ENCODE results near the gene F5.
A peak's percentile ranks its signal among the peaks of the same experiment; 100 is the strongest.
"Not testable (repeated sequence)": the region's sequence is repeated elsewhere in the genome, so short reads cannot be mapped to it uniquely, and the experiment has no call there.

The F5 gene

GRCh38 chr1:169508432-169509338 is 77.6 kb downstream of the F5 start:
- DNase-seq (ENCODE audit: low spot score), result no peak

GRCh38 chr1:169507413-169507812 is 78.9 kb downstream of the F5 start:
- DNase-seq (ENCODE audit: low spot score), result no peak

- DNase-seq (ENCODE audit: low spot score), result not testable (repeated sequence)
Observed at GRCh38 chr1:169503601-169504000, 82.7 kb downstream of the F5 start.

GRCh38 chr1:169499807-169500206 is 86.5 kb downstream of the F5 start:
- DNase-seq (ENCODE audit: low spot score), result no peak

- no peak for DNase-seq (ENCODE audit: low spot score)
Observed at GRCh38 chr1:169497317-169497716, 89.0 kb downstream of the F5 start.

GRCh38 chr1:169495916-169496315 is 90.4 kb downstream of the F5 start:
- no peak for DNase-seq (ENCODE audit: low spot score)

- no peak for DNase-seq (ENCODE audit: low spot score)
Observed at GRCh38 chr1:169495046-169495775, 91.1 kb downstream of the F5 start.

- DNase-seq (ENCODE audit: low spot score), result no peak
Observed at GRCh38 chr1:169494343-169494742, 91.9 kb downstream of the F5 start.

- no peak for DNase-seq (ENCODE audit: low spot score)
Observed at GRCh38 chr1:169493251-169493650, 93.0 kb downstream of the F5 start.

GRCh38 chr1:169491845-169492281 is 94.4 kb downstream of the F5 start:
- no peak for DNase-seq (ENCODE audit: low spot score)

- no peak for DNase-seq (ENCODE audit: low spot score)
Observed at GRCh38 chr1:169488157-169488556, 98.1 kb downstream of the F5 start.

- DNase-seq (ENCODE audit: low spot score), result no peak
Observed at GRCh38 chr1:169487561-169487960, 98.7 kb downstream of the F5 start.

GRCh38 chr1:169487133-169487532 is 99.1 kb downstream of the F5 start:
- no peak for DNase-seq (ENCODE audit: low spot score)

GRCh38 chr1:169486281-169487051 is 99.8 kb downstream of the F5 start:
- DNase-seq (ENCODE audit: low spot score), result no peak

GRCh38 chr1:169485431-169486280 is 100.6 kb downstream of the F5 start, which contains the start of gene SLC19A2:
Gene SLC19A2, minus strand, starts transcription at chr1:169485944. Its CDS starts 178 bp downstream, at chr1:169485766.
- peak; percentile 91 for DNase-seq (ENCODE audit: low spot score)

GRCh38 chr1:169484683-169485430 is 101.4 kb downstream of the F5 start:
- DNase-seq (ENCODE audit: low spot score), result peak; percentile 24

- DNase-seq (ENCODE audit: low spot score), result peak; percentile 16
Observed at GRCh38 chr1:169484101-169484500, 102.2 kb downstream of the F5 start.

- DNase-seq (ENCODE audit: low spot score), result peak; percentile 20
Observed at GRCh38 chr1:169483500-169483966, 102.7 kb downstream of the F5 start.

GRCh38 chr1:169479363-169480066 is 106.8 kb downstream of the F5 start:
- no peak for DNase-seq (ENCODE audit: low spot score)

All from HuH-7.5 (cell line).